HG03280 (cell line): ENCODE measurements around the gene CHST11.
"Not testable (repeated sequence)": the region's sequence is repeated elsewhere in the genome, so short reads cannot be mapped to it uniquely, and the experiment has no call there.

ENCODE experiments used
- ATAC-seq: cut with Tn5 transposase; IDR thresholded peaks from one replicate; pipeline ENCODE4 v1.9.1; 2021; ENCODE audit warnings: mild to moderate bottlenecking, moderate library complexity; ENCODE audit not compliant: unreplicated experiment

Gene CHST11

DNA sequence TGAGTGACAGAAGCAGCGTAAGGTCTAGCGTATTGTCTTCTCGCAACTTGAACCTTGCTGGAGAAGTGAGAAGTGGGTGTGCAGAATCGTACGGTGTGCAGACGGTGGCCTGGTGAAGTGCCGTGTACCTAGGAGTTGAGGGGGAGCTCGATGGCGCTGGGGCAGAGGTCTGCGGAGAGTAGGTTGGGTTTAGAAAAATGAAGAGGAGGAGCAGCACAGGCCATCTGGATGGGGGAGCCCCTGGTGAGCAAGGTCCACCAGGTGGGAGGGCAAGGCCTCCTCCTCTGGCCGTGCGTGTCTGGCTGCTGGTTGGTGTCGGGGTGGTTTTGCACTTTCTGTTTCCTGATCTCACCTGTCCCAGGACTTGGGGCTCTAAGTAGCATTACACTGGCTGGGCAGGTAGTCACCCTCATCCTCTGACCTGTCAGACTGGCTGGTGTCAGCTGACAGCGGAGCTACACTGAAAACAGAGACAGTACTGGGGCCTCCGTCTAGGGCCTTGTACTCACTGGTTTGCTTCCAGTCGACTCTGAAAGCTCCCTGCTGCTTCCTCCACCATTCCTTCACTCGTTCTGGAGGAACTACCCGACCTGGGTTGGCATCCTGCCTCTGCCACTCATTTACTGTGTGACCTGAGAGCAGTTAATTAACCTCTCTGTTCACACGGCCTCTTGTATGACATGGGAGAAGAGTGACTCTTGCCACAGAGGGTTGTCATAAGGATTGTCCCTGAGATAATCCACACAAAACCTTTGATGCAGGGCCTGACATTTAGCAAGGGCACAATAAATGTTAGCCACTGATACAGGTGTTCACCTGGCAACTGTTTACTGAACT is 273.1 kb downstream of the CHST11 start:
- ATAC-seq: no peak

GRCh38 chr12:104730763-104731162 is 274.0 kb downstream of the CHST11 start:
- ATAC-seq: no peak

DNA sequence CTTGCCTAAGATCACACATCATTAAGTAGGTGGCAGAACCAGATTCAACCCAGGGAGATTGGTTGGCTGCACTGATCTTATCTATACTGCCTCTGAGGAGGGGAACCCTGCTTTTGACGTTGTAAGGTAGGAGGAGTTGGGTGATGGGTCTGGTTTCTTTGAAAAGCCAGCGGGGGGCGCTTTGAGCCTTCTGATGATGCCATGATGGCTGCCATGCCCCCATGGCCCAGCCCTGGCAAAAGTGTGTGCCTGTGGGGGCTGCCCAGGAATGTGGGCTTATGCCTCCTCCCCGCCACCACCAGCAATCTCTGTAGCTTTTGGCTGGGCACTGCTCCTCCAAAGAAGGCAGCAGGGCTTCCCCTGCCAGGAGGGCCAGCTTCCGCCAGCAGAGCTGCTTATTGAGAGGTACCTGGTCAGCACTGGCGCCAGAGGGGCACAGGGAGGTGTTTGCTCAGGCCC is 277.0 kb downstream of the CHST11 start:
- ATAC-seq: no peak

DNA sequence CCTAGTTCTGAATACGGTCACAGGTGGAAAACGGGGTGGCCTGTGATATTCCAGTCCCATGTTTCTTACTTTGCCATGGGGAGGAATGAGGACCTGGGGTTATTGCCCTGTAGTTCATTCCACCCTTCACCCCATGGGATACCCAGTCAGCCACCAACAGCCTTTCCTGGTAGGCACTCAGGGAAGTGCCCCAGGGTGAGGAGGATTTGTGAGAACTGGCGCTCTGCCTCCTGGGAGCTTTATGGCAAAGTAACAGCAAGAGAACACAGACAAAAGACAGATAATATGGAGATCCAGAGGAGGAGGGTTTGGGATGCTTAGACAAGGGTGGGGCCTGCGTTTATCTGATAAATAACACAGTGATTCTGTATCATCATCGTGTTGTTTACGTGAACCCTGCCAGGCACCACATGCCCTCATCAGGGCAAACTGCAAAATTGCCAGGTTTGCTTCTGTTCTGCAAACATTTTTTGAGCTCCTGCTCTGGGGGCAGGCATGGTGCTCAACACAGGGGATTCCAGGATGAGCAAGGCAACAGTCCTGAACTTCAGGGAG is 277.9 kb downstream of the CHST11 start:
- ATAC-seq: no peak

GRCh38 chr12:104735801-104736200 is 279.1 kb downstream of the CHST11 start:
- no peak for ATAC-seq

GRCh38 chr12:104736307-104736706 is 279.6 kb downstream of the CHST11 start:
- ATAC-seq: no peak

GRCh38 chr12:104737113-104737512 is 280.4 kb downstream of the CHST11 start:
- no peak for ATAC-seq

GRCh38 chr12:104737791-104738301 is 281.1 kb downstream of the CHST11 start:
- no peak for ATAC-seq

DNA sequence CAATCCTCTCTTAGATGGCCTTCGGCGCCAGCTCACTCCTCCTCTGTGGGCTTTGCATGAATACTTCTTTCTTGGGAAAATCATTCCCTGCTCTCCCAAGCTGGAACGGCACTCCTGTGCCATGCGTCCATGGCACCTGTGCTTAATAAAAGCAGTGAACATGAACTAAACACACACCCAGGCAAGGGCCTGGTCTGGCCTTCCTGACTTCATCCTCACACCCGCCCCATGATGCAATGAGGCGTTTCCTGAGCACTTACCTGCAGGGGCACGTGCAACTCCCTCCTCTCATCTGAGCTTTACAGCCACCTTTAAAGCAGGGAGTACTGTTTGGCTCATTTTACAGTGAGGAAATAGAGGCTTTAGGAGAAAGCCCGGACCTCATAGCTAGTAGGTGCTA is 281.6 kb downstream of the CHST11 start:
- no peak for ATAC-seq

- no peak for ATAC-seq
Observed at GRCh38 chr12:104738776-104739642, 282.3 kb downstream of the CHST11 start.

DNA sequence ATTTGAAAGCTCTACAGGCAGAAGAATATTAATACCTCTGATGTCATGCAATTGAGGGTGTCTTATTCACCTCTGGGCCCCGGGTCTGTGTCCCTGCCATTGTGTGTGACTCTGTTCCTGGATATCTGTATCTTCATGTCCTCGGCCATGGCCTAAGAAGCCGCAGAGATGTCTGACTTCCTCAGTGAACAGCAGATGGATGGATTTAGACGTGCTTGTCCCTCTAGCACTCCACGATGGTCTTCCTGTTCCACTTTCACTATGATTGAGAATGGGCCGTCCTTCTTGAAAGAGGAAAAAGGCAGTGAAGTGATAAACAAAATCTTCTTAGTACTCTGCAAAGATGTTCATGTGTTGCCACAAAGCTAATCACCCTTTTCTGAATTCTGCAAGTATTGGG is 283.9 kb downstream of the CHST11 start:
- peak; percentile 64 for ATAC-seq

GRCh38 chr12:104741077-104741476 is 284.3 kb downstream of the CHST11 start:
- peak; percentile 35 for ATAC-seq

DNA sequence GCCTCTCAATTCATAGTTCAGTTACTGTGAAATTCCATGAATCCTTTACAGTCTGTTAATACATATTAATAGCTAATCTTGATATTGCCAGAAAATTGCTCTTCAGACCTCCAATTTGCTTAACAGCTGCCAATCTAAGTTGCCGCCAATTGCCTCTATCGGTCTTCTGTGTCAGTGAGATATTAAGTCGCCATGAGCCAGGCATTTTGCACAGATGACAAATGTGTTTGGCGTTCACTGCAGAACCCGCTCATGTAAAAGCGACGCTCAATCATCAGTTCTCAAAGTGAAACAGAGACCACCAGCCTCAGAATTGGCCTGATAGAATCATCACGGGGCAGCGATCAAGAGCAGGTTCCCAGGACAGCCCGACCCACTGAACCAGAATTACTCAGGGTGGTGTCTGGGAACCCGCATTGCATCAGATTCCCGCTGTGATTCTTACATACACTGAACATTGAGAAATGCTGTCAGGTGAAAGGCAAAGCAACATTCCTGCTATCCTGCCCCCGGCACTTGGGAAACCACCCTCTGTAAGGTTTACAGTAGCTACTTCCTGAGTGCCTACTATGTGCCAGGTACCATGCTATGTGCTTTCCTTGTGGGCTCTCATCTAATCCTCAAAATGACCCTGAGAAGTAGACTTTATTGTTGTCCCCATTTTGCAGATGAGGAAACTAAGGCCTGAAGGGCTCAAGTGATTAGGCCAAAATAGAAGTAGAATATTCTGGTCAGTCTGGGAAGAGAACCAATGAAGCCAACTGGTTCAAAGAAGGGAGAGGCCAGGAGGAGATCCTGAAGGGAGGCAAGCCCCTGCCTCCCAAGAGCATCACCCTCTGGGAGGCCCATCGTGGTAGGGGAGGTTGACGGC is 285.0 kb downstream of the CHST11 start:
- no peak for ATAC-seq

DNA sequence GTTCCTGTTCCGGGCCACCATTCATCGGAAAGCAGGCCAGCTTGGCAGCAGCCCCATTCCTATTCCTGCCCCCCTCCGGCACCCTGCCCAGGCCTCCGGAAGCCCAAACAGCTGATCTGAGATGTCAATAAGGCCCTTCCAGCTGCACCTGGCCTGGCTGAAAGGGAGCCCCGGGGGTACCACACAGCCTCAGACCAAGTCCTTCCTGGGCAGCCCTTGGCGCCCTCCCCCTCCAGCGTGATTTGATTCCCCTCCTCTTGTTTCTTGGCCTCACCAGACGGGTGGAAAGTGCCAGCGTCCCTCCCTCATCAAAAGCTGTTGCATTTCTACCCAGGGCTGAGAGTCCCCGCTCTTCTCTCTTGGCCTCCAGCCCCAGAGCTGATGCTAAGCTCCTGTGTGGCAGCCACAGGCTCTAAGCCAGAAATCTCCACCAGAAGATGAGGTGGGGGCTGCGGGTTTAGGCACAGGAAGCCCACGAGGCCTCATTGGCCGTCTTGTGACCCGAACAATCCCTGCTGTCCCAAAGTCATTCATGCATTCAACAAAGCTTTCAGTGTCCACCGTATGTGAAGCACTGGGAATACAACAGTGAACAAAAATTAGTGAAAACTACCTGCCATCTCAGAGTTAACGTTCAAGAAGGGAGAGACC is 285.9 kb downstream of the CHST11 start:
- no peak for ATAC-seq

GRCh38 chr12:104743202-104743580 is 286.4 kb downstream of the CHST11 start:
- no peak for ATAC-seq

GRCh38 chr12:104743753-104744548 is 287.2 kb downstream of the CHST11 start:
- not testable (repeated sequence) for ATAC-seq

- no peak for ATAC-seq
Observed at GRCh38 chr12:104746467-104747088, 289.8 kb downstream of the CHST11 start.

- ATAC-seq: no peak
Observed at GRCh38 chr12:104747330-104747729, 290.6 kb downstream of the CHST11 start.

- no peak for ATAC-seq
Observed at GRCh38 chr12:104747955-104748354, 291.2 kb downstream of the CHST11 start.
